Esophagus mucosa (tissue), 1 donor: ENCODE measurements around the gene BCKDHB. TPM values are rescaled to one million over a fixed set of nuclear protein-coding genes. Genes with fewer than 3 reads are reported as not detected.
"Not testable (repeated sequence)": the region's sequence is repeated elsewhere in the genome, so short reads cannot be mapped to it uniquely, and the experiment has no call there.

ENCODE experiments used
- ATAC-seq: fragments of 200-7000 bp; cut with Tn5 transposase; one replicate; pipeline ENCODE4 v1.9.1; 2020
- total RNA-seq: library from RNA; stranded (reverse); gene quantifications from one replicate; pipeline ENCODE4 v1.2.4, GENCODE V29; 2023
- donor health status: DM: yes; HTN: yes; CAD: no.

BCKDHB gene
- total RNA-seq, 1 donor from 2014 or later = 12.9 TPM

DNA sequence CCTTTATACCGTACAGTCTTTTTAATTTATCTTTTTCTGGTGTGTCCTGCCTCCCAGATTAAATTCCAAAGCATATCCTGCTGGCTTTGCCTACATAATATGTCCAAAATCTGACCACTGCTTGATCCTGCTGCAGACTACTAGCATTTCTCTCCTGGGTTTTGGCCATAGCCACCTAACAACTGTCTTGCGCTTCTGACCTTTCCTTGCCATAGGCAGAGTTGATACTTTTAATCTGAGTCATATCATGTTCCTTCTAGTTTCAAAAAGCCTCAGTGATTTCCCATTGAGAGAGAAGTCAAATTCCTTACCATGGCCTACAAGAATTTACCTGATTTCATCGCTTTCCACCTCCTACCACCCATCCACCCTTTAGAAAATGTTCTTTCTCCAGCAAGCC, 104.8 kb downstream of the BCKDHB start:
- ATAC-seq = no peak

DNA sequence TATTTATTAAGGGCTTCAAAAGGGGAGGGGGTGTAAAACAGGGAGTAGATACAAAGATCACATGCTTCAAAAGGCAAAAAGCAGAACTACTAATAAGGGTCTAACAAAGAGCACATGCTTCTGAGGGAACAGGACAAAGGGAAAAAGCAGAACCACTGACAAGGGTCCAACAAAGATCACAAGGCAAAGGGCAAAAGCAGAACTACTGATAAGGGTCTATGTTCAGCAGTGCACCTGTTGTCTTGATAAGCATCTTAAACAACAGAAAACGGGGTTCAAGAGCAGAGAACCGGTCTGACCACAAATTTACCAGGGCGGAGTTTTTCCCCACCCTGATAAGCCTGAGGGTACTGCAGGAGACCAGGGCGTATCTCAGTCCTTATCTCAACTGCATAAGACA, 105.4 kb downstream of the BCKDHB start:
- not testable (repeated sequence) for ATAC-seq

DNA sequence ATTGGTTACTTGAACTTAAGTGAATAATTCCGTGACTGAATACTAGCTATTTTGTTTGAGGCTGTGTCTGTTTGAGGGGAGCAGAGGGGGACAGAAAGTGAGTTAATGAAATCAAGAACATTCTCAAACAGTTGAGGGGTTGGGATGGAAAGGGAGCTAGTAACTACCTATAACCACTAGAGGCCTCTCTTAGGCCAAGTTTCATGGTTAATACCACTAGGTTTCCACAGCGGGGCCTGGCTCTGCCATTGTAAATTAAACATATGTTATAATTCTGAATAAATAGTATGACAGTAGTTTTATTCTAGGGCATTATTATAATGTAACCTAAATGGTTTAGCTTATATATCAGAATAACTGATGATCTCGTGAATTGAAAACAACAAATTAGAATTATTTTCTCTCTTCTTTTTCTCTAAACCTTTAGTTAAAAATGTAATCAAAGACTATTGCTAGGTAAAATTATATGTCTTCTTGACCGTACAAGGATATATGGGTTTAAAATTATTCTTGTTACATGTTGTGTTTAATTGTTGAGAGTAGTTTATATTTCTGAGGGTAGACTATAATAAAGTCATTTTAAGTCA, 108.1 kb downstream of the BCKDHB start:
- peak; percentile 71 for ATAC-seq

DNA sequence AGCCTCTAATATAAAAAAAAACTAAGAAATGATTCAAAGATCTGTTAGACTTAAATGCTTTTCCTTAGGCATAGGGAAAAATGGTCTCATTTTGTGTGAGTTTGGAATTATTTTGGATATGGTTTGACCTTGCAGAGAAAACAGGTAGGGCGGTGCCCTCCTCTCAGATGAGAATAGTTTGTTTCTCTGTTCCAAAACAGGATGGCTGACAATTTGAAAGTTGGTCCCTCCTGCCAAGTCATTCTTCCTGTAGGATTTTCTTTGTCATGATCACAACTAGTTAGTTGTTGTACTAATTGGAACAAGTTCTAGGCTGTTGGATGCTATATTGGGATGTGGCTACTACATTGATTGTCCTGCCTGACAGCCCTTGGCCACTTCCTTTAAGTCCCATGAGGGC, 108.6 kb downstream of the BCKDHB start:
- no peak for ATAC-seq

DNA sequence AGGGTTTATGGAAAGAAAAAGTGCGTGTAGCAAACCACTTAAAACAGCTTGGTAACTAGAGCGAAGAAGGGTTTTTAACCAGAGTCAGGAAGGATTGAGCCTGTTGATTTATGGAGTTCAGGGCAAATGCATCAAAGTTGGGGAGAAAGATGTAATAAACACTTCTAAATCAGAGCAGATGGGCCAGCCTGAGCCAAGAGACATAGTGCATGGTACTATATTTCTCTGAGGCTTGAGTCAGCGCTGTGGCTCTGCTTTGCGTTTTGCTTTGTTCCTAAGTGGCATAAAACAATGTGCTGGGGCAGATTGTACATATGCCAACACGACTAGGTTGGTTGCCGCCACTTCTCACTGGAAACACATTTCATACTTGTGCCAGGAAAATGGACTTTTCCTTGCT, 111.3 kb downstream of the BCKDHB start:
- no peak for ATAC-seq

DNA sequence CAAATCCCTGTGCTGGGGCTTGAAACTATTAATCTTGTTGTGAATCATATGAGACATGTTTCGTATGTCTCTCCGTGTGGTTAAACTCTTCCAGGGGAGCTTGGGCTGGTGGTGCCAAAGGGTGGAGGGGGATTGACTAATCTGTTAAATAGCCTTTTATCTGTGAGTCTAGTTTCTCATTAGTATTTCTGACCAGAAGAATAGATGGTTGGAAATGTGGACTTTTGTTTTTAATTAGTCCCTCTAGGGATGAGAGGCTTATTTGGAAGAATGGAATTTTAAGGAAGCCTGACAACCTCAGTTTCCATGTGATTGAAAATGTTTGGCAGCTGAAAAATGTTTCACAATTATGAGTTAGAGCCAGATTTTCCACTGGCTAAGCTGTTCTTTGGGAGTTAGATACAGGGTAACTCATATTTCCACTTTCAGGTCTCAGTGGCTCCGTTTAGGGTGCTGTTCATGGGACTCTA, 117.3 kb downstream of the BCKDHB start:
- no peak for ATAC-seq

DNA sequence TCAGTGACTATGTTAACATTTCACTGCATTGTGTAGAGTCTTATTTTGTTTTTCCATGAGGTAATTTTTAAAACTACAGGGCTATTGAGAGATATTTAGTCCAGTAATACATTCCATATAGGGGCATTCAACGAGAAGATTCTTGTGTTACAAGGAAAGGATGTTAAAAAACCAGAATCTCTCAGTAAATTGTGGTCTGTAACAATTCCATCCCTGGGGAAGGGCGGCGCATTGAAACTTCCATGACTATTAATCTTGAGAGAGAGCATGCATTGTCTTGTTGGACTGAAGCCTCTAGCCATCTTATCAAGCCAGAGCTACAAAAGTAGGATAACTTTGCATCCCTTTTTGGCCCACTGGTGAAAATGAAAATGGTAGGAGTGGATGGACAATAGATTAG, 119.7 kb downstream of the BCKDHB start:
- ATAC-seq = no peak

DNA sequence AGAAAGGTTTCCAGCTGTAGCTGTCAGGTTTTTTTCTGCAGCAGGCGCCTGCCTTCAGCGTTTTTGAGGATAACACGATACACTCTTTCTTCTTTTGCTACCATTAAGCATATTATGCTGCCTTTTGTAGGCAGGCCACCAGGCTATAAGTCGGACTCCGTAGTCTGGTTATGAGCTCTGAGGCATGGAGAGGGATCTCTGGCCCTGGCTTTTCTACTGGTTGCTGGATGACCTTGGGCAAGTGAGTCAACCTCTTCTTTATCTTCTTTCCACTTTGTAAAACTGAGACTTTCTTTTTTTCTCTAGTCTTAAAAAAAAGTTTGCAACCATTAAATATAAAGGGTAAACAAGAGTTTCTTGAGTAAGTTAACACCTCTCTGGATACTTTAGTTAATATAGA, 120.2 kb downstream of the BCKDHB start:
- no peak for ATAC-seq

DNA sequence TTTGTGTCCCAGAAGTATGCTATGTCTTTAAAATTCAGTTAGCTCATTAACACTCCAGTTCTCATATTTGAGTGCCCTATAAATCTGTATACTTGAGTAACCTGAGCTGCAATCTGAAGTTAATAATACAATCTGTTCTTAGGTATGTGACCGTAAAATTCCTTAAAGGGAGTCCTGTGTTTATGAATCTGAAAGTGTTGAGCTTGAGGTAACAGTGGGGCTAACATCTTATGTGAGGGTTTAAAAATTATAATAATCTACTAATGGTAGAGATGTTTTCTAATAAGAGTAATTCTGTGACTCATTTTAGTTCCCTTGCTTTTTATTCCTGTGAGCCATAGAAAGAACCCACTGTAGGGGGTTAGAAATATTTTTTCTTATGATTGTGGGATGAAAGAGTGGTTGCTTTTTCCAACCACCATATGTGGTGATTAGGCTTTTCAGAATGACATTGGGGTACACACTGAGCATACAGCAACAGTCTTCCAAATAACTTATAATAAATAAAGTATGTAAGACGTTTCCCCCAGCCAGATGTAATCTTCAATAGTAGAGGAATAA, 121.2 kb downstream of the BCKDHB start:
- no peak for ATAC-seq

DNA sequence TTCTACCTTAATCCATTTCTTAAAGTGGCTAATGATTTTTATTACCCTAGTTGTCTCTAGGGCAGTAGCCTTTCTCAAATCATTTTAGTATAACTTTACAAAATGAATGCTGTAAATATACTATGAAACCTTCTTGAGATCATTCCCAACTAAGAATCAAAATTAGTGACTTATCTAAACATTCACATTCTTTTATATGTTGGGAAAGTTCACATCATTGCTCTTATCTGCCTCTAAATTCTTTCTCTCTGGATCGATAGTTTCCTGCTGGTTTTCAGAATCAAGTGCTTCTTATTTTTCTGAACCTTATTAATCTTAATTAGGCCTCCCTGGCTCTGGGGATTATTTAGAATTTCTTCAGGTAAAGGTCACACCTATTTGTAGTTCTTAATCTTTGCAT, 126.8 kb downstream of the BCKDHB start:
- ATAC-seq = no peak

DNA sequence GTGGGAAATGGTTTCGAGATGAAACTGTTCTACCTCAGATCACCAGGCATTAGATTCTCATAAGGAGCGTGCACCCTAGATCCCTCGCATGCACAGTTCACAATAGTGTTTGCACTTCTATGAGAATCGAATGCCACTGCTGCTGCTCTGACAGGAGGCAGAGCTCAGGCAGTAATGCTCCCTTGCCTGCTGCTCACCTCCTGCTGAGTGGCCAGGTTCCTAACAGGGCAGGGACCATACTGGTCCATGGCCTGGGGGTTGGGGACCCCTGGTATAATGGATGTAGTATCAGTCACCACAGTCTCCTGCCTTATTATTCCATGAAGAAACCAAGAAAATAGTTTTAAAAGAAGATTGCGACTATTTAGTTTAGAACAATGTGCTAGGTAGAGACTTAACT, 127.5 kb downstream of the BCKDHB start:
- no peak for ATAC-seq

DNA sequence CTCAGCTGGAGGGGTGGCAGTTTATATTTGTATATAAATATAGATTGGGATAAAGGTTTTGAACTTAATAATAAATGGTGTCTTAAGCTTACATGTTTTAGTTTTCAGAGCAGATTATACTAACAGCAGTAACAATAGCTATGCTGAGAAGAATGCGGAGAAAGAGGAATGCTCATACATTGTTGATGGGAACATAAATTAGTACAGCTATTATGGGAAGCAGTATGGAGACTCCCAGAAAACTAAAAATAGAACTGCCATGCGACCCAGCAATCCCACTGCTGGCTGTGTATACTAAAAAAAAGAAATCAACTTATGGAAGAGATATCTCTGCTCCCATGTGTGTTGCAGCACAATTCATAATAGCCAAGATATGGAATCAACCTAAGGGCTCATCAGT, 127.9 kb downstream of the BCKDHB start:
- ATAC-seq = no peak

DNA sequence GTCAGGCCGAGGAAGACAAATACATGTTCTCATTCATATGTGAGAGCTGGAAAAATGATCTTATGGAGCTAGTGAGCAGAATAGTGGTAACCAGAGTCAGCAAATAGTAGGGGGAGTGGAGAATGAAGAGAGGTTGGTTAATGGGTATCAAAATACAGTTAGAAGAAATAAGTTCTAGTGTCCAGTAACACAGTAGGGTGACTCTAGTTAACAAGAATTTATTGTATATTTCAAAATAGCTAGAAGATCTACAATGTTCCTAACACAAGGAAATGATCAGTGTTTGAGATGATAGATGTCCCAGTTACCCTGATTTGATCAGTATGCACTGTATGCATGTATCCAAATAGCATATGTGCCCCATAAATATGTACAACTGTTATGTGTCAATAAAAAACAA, 128.4 kb downstream of the BCKDHB start:
- ATAC-seq = no peak

DNA sequence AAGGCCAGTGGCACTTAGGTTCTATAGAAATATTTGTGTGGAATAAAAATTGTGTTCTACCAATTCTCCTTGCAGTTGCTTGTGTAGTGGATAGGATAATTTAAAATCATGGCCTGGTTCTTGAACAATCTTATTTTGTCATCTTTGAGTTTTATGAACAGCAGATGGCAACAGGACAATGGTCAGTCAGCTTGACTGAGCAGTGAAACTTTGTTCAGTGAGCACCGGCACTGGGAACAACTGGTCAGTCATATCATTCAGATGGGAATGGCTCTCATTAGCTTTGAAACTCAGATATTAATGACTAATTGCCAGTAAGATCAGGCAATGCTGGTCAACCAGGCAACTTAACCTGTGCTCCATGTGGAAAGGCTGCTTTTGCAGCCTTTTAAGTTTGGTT, 129.2 kb downstream of the BCKDHB start:
- no peak for ATAC-seq

DNA sequence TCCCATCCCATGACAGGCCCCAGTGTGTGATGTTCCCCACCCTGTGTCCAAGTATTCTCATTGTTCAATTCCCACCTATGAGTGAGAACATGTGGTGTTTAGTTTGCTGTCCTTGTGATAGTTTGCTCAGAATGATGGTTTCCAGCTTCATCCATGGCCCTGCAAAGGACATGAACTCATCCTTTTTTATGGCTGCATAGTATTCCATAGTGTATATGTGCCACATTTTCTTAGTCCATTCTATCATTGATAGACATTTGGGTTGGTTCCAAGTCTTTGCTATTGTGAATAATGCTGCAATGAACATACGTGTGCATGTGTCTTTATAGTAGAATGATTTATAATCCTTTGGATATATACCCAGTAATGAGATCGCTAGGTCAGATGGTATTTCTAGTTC, 132.3 kb downstream of the BCKDHB start:
- ATAC-seq = not testable (repeated sequence)

DNA sequence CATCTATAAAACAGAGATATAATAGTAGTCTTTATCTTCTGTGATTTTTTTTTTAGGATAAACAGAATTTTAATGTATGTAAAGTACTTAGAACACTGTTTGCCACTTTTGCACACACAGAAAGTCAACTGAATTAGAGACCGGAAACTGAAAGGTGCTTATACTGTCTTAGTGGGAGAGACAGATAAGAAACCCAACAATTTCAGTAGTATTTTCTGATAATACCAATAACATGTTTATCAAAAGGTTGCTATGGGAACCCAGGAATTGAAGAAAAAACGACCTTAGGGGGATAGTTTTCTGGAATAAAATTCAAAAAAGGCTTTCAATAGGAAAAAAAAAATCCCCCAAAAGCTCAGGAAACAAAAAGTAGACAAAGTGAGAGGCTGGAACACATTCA, 138.6 kb downstream of the BCKDHB start:
- ATAC-seq = no peak

DNA sequence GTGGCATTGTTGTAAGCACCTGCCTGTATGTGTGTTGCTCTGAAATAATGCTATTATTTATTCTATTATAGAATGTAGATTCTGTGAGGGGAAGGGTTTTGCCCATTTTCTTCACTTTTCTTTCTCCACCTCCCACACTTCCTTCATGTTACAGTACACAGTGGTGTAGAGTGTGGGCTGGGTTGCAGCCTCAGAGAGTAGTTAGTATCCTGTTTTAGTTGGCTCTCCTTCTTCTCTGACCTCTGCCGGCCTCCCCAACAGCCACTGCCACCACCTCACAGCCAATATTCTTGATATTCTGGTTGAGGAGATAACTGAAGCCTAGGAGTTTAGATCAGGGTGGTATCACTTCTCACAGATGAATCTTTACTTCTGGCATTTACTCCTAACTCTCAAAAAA, 143.4 kb downstream of the BCKDHB start:
- no peak for ATAC-seq

DNA sequence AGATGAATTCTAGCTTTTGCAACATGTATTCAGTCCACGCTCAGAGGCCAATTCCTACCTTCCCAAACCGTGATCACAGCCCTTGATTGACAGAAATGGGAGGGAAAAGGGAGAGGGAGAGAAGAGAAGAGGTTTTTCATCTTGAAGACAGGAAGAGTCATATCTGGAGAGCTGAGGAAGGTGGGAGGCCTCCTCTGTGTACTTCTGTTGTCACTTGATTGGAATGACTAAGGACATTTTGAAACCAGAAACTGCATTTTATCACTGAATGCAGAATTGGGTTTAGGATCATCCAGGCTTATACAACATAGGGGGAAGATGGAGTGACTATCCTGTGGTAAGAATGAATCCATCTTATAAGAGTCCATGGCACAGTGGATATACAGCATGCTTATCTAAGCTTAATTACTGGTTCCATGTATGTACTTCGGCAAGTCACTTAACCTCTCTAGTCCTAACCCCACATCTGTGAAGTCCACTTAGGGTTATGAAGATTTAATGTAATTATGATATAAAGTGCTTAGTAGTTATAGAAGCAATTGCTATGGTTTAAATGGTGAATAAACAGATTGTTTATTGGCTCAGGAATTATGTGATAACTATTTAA, 144.0 kb downstream of the BCKDHB start:
- no peak for ATAC-seq

DNA sequence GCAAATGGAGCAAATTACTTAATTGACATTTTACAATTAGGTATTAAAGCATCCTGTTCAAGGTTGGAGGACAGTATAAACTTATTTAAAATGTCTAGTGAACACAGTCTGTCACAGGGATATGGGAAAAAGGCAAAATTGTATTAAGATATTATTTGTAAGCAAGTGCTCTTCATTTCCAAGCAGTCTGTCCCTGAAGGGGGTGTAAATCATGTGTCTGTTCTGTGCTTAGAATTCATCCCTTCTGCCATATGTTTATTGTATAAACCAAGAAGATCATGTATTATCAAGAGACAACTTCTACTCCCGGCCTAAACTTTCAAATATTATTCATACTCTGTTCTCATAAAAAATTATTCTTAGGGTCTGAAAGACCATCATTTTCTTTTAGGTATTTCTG, 144.8 kb downstream of the BCKDHB start:
- ATAC-seq = no peak

DNA sequence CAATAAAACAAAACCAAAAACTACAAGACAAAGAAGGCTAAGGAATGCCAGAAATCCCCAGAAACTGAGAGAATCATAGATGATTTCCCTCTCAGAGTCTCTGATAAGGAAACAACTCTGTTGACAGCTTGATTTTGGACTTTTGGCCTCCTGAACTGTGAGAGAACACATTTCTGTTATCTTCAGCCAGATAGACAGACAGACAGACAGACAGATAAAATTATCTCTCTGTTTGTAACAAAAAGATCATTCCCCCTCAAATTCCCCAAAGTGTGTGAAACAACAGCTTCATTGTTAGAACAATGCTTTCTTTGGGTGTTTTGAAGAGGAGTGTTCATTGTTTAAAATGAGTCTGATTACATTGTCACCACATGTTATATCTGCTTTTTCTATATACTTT, 148.2 kb downstream of the BCKDHB start:
- no peak for ATAC-seq

DNA sequence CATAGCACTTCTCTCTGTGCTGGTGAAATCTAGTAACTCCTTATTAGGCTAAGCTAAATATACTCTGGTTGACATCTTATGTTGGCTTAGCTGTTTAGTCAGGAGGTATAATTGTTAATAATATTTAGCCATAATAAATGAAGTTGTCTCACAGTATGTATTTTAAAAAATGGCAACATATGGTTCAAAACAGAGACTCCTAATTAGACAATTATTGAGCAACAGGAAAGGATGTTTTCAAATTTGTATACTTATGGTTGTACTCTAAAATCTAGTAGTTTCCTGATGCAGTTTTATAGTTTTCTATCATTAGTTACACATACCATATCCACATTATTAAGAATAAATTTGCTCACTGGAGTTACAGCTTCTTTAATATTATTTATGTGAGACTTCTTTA, 150.2 kb downstream of the BCKDHB start:
- no peak for ATAC-seq

DNA sequence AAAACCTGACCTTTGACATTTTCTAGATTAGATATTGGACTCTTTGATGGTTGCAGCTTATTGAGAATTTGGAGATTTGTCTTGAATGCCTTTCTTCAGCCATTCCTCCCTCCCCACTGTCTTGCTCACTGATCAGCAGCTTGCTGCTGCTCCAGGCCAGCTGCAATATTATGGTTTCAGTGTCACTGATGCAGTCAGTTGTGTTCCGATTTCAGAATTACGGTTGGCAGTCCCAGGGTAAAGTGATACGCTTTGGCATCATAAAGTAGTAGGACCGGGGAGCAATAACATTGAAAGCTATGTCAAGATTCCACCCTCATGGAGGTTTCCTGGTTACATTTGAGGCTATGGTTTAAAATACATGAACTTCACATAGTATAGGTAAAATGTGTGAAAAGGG, 152.6 kb downstream of the BCKDHB start:
- ATAC-seq = no peak

DNA sequence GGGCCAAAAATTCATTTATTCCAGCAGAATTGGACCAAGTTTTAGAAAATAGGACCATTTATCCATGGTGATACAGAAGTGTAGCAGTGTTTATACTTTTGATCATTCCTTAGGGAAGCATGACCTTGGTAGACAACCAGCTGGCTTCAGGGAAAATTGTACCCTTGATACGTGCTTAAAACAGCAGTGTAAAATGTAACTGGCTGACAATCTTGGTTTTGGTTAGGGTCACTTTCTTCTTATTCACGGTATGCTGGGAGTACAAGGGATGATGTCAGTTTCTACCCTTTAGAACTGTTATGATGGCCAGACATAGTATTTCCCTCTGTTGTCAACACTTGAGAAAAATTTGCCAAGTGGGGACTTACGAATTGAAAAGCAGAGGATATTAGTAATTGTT, 157.1 kb downstream of the BCKDHB start:
- no peak for ATAC-seq

DNA sequence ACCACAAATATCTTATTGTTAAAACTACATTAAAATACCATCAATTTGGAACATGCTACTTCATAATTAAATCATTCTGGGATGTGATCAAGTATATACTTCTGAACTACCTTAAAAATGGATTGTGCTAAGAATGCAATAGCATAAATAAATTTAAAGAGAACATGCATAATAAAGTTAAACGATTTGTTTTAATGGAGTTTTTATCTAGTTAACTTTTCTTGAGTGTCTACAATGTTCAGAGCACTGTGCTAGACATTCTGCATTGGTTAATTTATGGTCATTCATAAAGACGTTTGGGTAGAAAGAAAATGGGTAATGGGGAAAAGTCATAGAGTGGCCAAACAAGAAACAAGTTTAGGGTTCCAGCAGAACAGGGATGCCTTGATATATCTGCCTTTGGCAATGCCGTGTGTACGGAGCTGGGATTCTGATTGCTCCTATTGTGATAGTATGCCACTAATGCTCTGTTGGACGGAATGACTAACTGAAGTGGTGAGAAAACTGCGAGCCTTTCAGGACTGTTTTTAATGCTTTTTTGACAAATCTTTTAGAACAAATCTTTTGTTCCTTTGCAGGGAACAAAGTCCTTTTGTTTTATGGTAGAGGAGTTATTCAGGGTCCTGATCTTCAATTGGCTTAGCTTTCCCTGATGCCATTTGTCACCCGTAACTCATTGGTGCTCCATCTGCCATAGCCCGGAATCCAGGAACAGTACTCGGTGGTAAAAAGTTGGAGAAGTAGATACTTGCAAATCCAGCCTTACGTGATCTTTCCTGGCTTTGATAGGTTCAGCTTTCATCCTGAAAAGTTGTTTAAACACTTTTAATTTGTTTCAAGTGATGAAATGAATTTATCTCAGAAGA, 162.6 kb downstream of the BCKDHB start:
- ATAC-seq = no peak
